ENCODE measurements around the gene PIP4K2A.

The PIP4K2A gene

DNA sequence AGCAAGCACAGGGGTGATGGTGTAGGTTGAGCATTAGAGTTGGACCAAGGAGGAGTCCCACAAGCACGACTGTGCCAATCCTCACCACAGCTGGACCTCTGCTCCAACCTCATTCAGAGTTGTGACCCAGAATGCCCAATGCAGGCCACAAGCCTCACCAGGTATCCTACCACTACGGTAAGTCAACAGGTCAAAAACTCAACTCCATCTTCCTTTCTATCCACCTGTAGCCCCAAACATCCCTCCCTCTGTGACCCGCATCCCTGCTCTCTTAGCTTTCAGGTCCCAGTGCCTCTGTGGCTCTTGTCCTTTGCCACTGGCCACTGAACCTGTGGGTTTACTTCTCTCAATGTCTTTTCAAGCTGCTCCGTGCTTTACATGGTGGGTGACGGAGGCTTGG, 112.8 kb downstream of the PIP4K2A start:
- Histone ChIP-seq H3K4me3 (ENCODE audit: low read depth in 1 of 2, low read length in 2 of 2) (no peak overlapping the region), H3K4me1 (ENCODE audit: insufficient read depth, low read length) (peaks cover 8% of the 10 kb centered on the region), H3K9me3 (ENCODE audit: low read length) (no peaks in the 10 kb centered on the region), H3K27me3 (ENCODE audit: control insufficient read depth in 1 of 2, insufficient read depth in 2 of 2, low read length in 2 of 2) (no peaks in the 10 kb centered on the region), H3K27ac (ENCODE audit: low read depth, low read length) (no peak overlapping the region), H3K36me3 (ENCODE audit: insufficient read depth, low read length) (peaks cover 6% of the 10 kb centered on the region), H3K9ac (ENCODE audit: low read length) (no peak overlapping the region)

DNA sequence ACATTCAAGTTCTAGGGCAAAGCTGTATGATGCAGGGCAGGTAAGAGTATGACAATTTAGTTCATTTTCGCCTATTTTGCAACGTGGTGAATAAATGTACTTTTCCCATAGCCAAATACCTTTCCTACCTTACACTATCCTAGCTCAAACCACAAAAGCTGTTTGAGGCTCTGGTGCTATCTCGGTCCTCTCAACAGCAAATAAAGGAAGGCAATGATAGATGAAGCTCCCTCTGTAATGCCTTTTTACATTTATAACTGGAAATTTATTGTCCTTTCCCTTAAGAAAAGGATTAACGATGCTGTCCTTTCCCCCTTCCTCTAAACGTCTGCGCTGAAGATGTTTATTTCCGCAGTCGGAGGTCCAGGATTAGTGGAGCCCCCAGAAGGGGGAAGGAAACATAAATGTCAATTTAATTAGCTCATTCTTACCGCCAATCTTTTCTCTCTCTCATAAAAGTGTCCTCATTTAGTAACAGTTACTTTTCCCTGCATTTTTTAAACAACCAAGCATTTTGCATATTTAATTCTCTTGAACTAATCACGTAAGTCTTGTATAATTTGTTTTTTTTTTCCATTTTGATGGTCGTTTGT, 114.6 kb downstream of the PIP4K2A start:
- no peak overlapping the region for H3K4me3 ChIP-seq (ENCODE audit: low read depth in 1 of 2, low read length in 2 of 2)
- H3K36me3 ChIP-seq (ENCODE audit: insufficient read depth, low read length): peaks cover 6% of the 10 kb centered on the region
- H3K27ac ChIP-seq (ENCODE audit: low read depth, low read length): no peak overlapping the region
- peaks cover 7% of the 10 kb centered on the region for H3K4me1 ChIP-seq (ENCODE audit: insufficient read depth, low read length)
- H3K9ac ChIP-seq (ENCODE audit: low read length): no peak overlapping the region
- no peaks in the 10 kb centered on the region for H3K27me3 ChIP-seq (ENCODE audit: control insufficient read depth in 1 of 2, insufficient read depth in 2 of 2, low read length in 2 of 2)
- H3K9me3 ChIP-seq (ENCODE audit: low read length): no peaks in the 10 kb centered on the region

DNA sequence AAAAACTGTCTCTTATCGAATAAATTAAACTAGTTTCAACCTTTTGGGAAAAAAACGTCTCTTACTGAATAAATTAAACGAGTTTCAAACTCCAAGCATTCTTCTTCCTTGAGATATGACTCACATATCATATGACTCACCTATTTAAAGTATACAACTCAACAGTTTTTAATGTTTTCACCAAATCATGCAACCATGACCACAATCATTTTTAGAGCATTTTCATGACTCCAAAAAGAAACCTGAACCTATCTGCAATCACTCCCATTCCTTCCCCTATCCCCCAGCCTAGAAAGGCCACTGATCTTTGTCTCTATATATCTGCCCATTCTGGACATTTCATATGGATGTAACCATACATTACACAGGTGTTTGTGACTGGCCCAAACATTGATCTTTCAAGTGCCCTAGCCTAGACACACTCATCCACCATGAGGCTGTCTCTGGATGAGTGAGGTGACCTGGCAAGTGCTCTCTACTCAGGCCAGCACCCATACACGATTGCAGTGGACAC, 115.3 kb downstream of the PIP4K2A start:
- Histone ChIP-seq H3K4me3 (ENCODE audit: low read depth in 1 of 2, low read length in 2 of 2) (no peak overlapping the region), H3K27ac (ENCODE audit: low read depth, low read length) (no peak overlapping the region), H3K9me3 (ENCODE audit: low read length) (no peaks in the 10 kb centered on the region), H3K27me3 (ENCODE audit: control insufficient read depth in 1 of 2, insufficient read depth in 2 of 2, low read length in 2 of 2) (no peaks in the 10 kb centered on the region), H3K9ac (ENCODE audit: low read length) (no peak overlapping the region), H3K36me3 (ENCODE audit: insufficient read depth, low read length) (peaks cover 6% of the 10 kb centered on the region), H3K4me1 (ENCODE audit: insufficient read depth, low read length) (peaks cover under 1% of the 10 kb centered on the region)

DNA sequence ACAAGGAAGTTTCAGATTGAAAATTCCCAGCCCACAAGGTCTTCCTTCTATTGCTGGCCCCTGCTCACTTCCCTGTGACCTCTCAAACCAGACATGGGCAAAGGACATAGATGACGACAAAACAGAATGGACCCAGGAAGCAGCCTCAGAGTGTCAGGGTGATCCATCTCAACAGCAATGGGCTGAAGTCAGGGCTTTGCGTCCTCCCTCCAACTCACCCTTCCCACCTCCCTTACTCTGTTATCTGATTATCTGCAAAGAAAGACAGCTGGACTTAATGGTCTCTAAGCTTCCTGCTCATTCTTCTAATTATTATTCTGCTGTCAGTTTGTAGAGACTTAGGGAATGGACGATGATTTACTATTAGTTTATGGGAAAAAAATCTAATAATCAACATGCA, 115.9 kb downstream of the PIP4K2A start:
- H3K27ac ChIP-seq (ENCODE audit: low read depth, low read length): no peak overlapping the region
- H3K9me3 ChIP-seq (ENCODE audit: low read length): no peaks in the 10 kb centered on the region
- H3K27me3 ChIP-seq (ENCODE audit: control insufficient read depth in 1 of 2, insufficient read depth in 2 of 2, low read length in 2 of 2): no peaks in the 10 kb centered on the region
- no peak overlapping the region for H3K9ac ChIP-seq (ENCODE audit: low read length)
- no peaks in the 10 kb centered on the region for H3K4me1 ChIP-seq (ENCODE audit: insufficient read depth, low read length)
- no peak overlapping the region for H3K4me3 ChIP-seq (ENCODE audit: low read depth in 1 of 2, low read length in 2 of 2)
- peaks cover 6% of the 10 kb centered on the region for H3K36me3 ChIP-seq (ENCODE audit: insufficient read depth, low read length)

- no peaks in the 10 kb centered on the region for H3K27me3 ChIP-seq (ENCODE audit: control insufficient read depth in 1 of 2, insufficient read depth in 2 of 2, low read length in 2 of 2)
- no peaks in the 10 kb centered on the region for H3K9me3 ChIP-seq (ENCODE audit: low read length)
- H3K27ac ChIP-seq (ENCODE audit: low read depth, low read length): no peak overlapping the region
- H3K4me1 ChIP-seq (ENCODE audit: insufficient read depth, low read length): no peaks in the 10 kb centered on the region
- H3K9ac ChIP-seq (ENCODE audit: low read length): no peak overlapping the region
- no peak overlapping the region for H3K4me3 ChIP-seq (ENCODE audit: low read depth in 1 of 2, low read length in 2 of 2)
- peaks cover 6% of the 10 kb centered on the region for H3K36me3 ChIP-seq (ENCODE audit: insufficient read depth, low read length)
Measured at GRCh38 chr10:22597138-22597537, 117.2 kb downstream of the PIP4K2A start.

GRCh38 chr10:22593636-22594198, 120.7 kb downstream of the PIP4K2A start:
- no peaks in the 10 kb centered on the region for H3K4me1 ChIP-seq (ENCODE audit: insufficient read depth, low read length)
- peaks cover 19% of the 10 kb centered on the region for H3K36me3 ChIP-seq (ENCODE audit: insufficient read depth, low read length)
- no peak overlapping the region for H3K9ac ChIP-seq (ENCODE audit: low read length)
- H3K27ac ChIP-seq (ENCODE audit: low read depth, low read length): no peak overlapping the region
- H3K4me3 ChIP-seq (ENCODE audit: low read depth in 1 of 2, low read length in 2 of 2): no peak overlapping the region
- H3K9me3 ChIP-seq (ENCODE audit: low read length): no peaks in the 10 kb centered on the region
- H3K27me3 ChIP-seq (ENCODE audit: control insufficient read depth in 1 of 2, insufficient read depth in 2 of 2, low read length in 2 of 2): no peaks in the 10 kb centered on the region

DNA sequence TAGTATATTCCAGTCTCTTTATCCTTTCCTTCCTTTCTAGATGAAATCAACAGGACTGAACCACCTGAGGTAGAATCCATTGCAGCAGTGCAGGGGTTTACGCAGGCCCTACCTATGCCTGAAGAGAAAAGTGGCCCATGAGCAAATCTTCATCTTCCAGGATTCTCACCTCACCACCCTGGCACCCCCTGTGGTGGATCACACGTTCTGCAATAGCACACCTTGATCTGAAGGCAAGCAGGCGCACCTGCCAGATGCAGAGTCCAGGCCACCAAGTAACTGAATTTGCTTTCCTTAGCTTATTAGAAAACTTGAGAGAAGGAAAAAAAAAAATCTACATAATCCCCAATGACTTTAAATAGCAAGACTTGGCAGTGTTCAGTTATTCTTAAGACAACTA, 121.4 kb downstream of the PIP4K2A start:
- no peak overlapping the region for H3K9ac ChIP-seq (ENCODE audit: low read length)

DNA sequence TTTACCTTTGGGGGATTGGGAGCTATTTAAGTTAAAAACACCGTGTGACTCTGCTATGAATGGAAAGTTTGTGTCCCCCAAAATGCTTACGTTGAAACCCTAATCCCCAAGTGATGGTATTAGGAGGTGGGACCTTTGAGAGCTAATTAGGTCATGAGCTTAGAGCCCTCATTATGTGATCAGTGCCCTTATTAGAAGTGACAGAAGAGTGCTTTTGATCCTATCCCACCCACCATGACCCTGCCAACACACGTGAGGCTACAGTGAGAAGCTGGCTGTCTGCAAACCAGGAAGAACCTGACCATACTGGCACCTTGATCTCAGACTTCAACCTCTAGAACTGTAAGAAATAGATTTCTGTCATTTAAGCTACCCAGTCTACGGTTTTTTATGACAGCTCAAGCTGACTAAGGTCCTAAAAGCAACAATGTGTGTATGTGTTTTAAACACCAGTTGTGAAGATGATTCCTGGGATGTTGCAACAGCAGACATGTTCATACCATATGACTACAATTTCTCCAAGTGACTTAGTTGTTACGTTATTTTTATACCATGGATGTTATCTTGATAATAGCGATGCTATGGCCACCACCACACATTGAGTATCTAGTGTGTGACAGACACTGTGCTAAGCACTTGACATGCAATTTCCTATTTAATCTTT, 124.4 kb downstream of the PIP4K2A start:
- H3K36me3 ChIP-seq (ENCODE audit: insufficient read depth, low read length): peaks cover 24% of the 10 kb centered on the region
- no peaks in the 10 kb centered on the region for H3K9me3 ChIP-seq (ENCODE audit: low read length)
- no peak overlapping the region for H3K4me3 ChIP-seq (ENCODE audit: low read depth in 1 of 2, low read length in 2 of 2)
- no peaks in the 10 kb centered on the region for H3K4me1 ChIP-seq (ENCODE audit: insufficient read depth, low read length)
- H3K27ac ChIP-seq (ENCODE audit: low read depth, low read length): no peak overlapping the region
- H3K9ac ChIP-seq (ENCODE audit: low read length): no peak overlapping the region
- H3K27me3 ChIP-seq (ENCODE audit: control insufficient read depth in 1 of 2, insufficient read depth in 2 of 2, low read length in 2 of 2): no peaks in the 10 kb centered on the region

More for the DNA sequence above, 121.4 kb downstream of the PIP4K2A start:
- Histone ChIP-seq H3K4me1 (ENCODE audit: insufficient read depth, low read length) (no peaks in the 10 kb centered on the region), H3K9me3 (ENCODE audit: low read length) (no peaks in the 10 kb centered on the region), H3K36me3 (ENCODE audit: insufficient read depth, low read length) (peaks cover 24% of the 10 kb centered on the region), H3K27ac (ENCODE audit: low read depth, low read length) (no peak overlapping the region), H3K27me3 (ENCODE audit: control insufficient read depth in 1 of 2, insufficient read depth in 2 of 2, low read length in 2 of 2) (no peaks in the 10 kb centered on the region), H3K4me3 (ENCODE audit: low read depth in 1 of 2, low read length in 2 of 2) (no peak overlapping the region)

DNA sequence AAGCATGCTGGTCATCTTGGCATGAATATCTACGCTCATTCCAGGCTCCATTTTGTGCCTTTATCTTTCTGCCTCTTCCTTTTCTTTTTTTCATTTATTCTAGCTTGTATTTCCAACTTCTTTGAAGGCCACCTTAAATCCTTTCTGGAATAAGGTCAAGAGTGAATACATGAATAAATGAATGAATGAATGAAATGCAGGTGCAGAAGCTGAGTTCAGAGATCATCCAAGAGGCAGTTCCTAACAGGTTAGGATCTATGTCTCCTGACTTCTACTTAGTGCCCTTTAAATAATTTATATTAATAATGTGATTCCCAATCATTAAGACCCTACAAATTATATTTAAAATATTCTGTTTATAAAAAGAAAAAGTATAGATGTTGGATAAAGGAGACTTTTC, 125.9 kb downstream of the PIP4K2A start:
- Histone ChIP-seq H3K4me3 (ENCODE audit: low read depth in 1 of 2, low read length in 2 of 2) (no peak overlapping the region), H3K36me3 (ENCODE audit: insufficient read depth, low read length) (peaks cover 24% of the 10 kb centered on the region), H3K4me1 (ENCODE audit: insufficient read depth, low read length) (no peaks in the 10 kb centered on the region), H3K27ac (ENCODE audit: low read depth, low read length) (no peak overlapping the region), H3K9ac (ENCODE audit: low read length) (no peak overlapping the region), H3K27me3 (ENCODE audit: control insufficient read depth in 1 of 2, insufficient read depth in 2 of 2, low read length in 2 of 2) (no peaks in the 10 kb centered on the region), H3K9me3 (ENCODE audit: low read length) (no peaks in the 10 kb centered on the region)

DNA sequence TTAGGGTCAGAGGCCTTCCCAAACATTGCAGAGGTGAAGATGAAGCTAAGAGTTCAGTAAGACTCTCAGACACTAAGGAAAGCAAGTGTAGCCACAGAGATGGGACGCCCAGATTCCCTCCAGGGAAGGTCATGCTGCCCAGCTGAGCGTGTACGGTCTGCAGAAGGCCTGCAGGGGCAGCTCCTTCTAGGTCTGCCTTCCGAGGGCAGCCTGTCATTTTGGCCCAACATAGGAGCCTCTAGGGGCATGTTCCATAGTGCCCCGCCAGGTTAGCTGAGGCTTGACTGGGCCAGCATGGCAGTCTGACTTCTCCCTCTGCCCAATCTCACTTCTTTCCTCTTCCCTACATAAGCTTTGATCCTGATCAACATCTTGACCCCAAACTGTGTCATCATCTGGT, 130.7 kb downstream of the PIP4K2A start:
- Histone ChIP-seq H3K4me3 (ENCODE audit: low read depth in 1 of 2, low read length in 2 of 2) (no peak overlapping the region), H3K27me3 (ENCODE audit: control insufficient read depth in 1 of 2, insufficient read depth in 2 of 2, low read length in 2 of 2) (no peaks in the 10 kb centered on the region), H3K36me3 (ENCODE audit: insufficient read depth, low read length) (peaks cover 13% of the 10 kb centered on the region), H3K9me3 (ENCODE audit: low read length) (no peaks in the 10 kb centered on the region), H3K27ac (ENCODE audit: low read depth, low read length) (no peak overlapping the region), H3K4me1 (ENCODE audit: insufficient read depth, low read length) (no peaks in the 10 kb centered on the region), H3K9ac (ENCODE audit: low read length) (no peak overlapping the region)

DNA sequence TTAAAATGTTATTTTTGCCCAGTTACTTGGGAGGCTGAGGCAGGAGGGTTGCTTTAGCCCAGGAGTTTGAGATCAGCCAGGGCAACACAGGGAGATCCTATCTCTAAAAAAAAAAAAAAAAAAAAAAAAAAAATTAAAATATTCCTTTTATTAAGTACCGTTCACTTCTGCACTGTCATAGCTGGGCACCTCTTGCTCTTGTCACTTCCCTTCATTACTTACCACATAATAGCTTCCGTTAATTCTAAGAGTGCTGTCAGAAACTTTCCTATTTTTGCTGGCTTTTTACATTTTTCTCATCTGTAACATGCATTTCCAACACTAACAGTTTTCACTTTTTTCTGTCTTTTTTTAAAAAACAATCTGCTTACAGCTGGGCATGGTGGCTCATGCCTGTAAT, 132.9 kb downstream of the PIP4K2A start:
- H3K27me3 ChIP-seq (ENCODE audit: control insufficient read depth in 1 of 2, insufficient read depth in 2 of 2, low read length in 2 of 2): no peaks in the 10 kb centered on the region
- H3K4me3 ChIP-seq (ENCODE audit: low read depth in 1 of 2, low read length in 2 of 2): no peak overlapping the region
- H3K9me3 ChIP-seq (ENCODE audit: low read length): no peaks in the 10 kb centered on the region
- H3K4me1 ChIP-seq (ENCODE audit: insufficient read depth, low read length): no peaks in the 10 kb centered on the region
- no peak overlapping the region for H3K27ac ChIP-seq (ENCODE audit: low read depth, low read length)
- no peak overlapping the region for H3K9ac ChIP-seq (ENCODE audit: low read length)
- H3K36me3 ChIP-seq (ENCODE audit: insufficient read depth, low read length): peaks cover 14% of the 10 kb centered on the region
